PC-3 (cell line): ENCODE measurements around the gene SNX27.

Source experiments
- EZH2 ChIP-seq: fragments of 300-600 bp; sonication (generic); IDR thresholded peaks from one replicate; pipeline ENCODE4 v1.6.1; 2017; ENCODE audit warnings: antibody characterized with exemption, mild to moderate bottlenecking, low read length; ENCODE audit not compliant: unreplicated experiment
- EZH2phosphoT487 ChIP-seq: fragments of 300-600 bp; sonication (generic); IDR thresholded peaks from 2 replicates; pipeline ENCODE4 v1.6.1; 2018; ENCODE audit warnings: mild to moderate bottlenecking, antibody characterized with exemption, low read length, borderline replicate concordance
- TF ChIP-seq, protein P1 (sequence below): fragments of 300-600 bp; sonication (generic); conservative IDR thresholded peaks from 2 replicates; pipeline ENCODE4 v1.5.1; 2017; ENCODE audit warnings: antibody characterized with exemption, low read depth, mild to moderate bottlenecking, low read length

DNA sequence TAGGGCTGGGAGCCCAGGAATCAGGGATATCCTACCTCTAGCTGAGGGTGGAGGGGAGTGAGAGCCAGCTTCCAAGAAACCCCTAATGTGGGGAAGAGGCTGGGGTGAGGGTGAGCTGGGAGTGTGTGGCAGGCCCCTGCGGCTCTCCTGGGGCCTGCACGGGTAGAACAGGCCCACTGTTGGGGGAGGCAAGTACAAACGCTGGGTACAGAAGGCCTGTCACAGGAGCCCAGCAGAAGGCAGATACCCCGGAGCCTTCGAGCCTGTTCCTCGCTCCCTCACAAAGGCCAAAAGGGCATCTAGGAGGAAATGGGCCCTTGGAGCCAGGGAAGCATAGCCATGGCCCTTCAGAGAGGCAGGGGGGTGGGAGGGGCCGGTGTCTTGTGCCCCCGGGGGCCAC is 91.1 kb downstream of the SNX27 start:
- TF ChIP-seq, protein P1, sequence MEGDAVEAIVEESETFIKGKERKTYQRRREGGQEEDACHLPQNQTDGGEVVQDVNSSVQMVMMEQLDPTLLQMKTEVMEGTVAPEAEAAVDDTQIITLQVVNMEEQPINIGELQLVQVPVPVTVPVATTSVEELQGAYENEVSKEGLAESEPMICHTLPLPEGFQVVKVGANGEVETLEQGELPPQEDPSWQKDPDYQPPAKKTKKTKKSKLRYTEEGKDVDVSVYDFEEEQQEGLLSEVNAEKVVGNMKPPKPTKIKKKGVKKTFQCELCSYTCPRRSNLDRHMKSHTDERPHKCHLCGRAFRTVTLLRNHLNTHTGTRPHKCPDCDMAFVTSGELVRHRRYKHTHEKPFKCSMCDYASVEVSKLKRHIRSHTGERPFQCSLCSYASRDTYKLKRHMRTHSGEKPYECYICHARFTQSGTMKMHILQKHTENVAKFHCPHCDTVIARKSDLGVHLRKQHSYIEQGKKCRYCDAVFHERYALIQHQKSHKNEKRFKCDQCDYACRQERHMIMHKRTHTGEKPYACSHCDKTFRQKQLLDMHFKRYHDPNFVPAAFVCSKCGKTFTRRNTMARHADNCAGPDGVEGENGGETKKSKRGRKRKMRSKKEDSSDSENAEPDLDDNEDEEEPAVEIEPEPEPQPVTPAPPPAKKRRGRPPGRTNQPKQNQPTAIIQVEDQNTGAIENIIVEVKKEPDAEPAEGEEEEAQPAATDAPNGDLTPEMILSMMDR: no peak
- no peak for TF ChIP-seq EZH2phosphoT487
- no peak for TF ChIP-seq EZH2
